IPS-15b (cell line): ENCODE measurements around the gene CENATAC.
"Not testable (repeated sequence)": the region's sequence is repeated elsewhere in the genome, so short reads cannot be mapped to it uniquely, and the experiment has no call there.

Source experiments
- H3K27me3 ChIP-seq: one replicate; pipeline ENCODE4 v1.6.1; 2013; ENCODE audit warnings: low read length; ENCODE audit not compliant: control insufficient read depth, insufficient read depth
- H3K36me3 ChIP-seq: one replicate; pipeline ENCODE4 v1.6.1; 2013; ENCODE audit warnings: low read length; ENCODE audit not compliant: control insufficient read depth, insufficient read depth
- H3K4me1 ChIP-seq: one replicate; pipeline ENCODE4 v1.6.1; 2013; ENCODE audit warnings: mild to moderate bottlenecking, low read length; ENCODE audit not compliant: control insufficient read depth, insufficient read depth
- H3K4me3 ChIP-seq: one replicate; pipeline ENCODE4 v1.5.1; 2013; ENCODE audit warnings: low read depth, low read length
- H3K9ac ChIP-seq: one replicate; pipeline ENCODE4 v1.6.1; 2013; ENCODE audit warnings: low read depth, mild to moderate bottlenecking, low read length
- H3K9me3 ChIP-seq: one replicate; pipeline ENCODE4 v1.6.1; 2013; ENCODE audit warnings: mild to moderate bottlenecking, low read length; ENCODE audit not compliant: control insufficient read depth, insufficient read depth

Gene CENATAC

DNA sequence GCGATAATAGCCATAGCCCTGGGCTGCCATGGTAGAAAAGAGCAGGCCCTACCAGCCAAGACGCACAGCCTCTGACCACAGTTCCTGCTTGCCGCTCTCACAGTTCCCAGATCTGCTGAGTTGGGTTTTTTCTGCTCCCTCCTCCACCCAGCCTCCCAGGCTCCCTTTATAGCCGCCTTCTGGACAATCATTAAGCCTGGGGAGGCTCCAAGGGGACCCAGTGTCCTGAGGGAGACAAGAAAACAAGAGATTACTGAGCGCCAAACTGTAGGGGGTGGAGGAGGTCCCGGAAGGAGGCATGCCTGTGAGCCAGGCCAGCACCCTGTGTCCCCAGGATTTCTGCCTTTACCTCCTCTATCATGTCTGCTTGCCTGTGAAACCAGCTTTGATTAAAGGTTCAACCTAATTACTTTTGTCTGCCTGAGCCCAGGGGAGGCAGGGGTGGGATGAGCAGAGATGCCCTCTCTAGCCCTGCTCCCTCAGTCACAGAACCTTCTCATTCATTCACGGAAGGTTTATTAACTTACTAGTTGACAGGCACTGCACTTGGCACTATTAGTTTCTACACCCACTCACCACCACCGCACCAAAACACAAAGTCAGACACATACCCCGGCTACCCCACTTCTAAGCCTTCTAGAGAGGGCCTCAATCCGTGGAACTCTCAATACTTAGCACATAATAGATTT is 31.5 kb downstream of the CENATAC start:
- Histone ChIP-seq H3K9ac (peak overlapping the region; percentile 84), H3K27me3 (no peaks in the 10 kb centered on the region), H3K36me3 (peaks cover 37% of the 10 kb centered on the region), H3K9me3 (no peaks in the 10 kb centered on the region), H3K4me3 (peak overlapping the region; percentile 94), H3K4me1 (peaks cover 12% of the 10 kb centered on the region)

DNA sequence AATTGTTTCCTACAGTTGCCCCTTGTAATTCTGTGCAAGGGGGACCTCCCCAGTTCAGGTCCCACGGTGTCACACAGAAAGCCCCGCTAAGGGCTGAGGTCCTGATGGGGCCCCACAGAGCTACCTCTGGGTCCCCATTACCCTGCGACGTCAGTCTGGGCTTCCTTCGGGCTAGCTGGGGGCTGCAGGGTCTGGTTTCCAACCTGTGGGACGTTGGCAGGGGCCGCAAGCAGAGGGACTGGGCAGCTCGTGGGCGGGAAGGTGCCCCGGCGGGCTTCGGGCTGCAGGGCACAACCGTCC is 32.0 kb downstream of the CENATAC start:
- peak overlapping the region; percentile 94 for H3K4me3 ChIP-seq
- H3K27me3 ChIP-seq = no peaks in the 10 kb centered on the region
- H3K9ac ChIP-seq = peak overlapping the region; percentile 84
- peaks cover 12% of the 10 kb centered on the region for H3K4me1 ChIP-seq
- H3K36me3 ChIP-seq = peaks cover 32% of the 10 kb centered on the region
- H3K9me3 ChIP-seq = no peaks in the 10 kb centered on the region

DNA sequence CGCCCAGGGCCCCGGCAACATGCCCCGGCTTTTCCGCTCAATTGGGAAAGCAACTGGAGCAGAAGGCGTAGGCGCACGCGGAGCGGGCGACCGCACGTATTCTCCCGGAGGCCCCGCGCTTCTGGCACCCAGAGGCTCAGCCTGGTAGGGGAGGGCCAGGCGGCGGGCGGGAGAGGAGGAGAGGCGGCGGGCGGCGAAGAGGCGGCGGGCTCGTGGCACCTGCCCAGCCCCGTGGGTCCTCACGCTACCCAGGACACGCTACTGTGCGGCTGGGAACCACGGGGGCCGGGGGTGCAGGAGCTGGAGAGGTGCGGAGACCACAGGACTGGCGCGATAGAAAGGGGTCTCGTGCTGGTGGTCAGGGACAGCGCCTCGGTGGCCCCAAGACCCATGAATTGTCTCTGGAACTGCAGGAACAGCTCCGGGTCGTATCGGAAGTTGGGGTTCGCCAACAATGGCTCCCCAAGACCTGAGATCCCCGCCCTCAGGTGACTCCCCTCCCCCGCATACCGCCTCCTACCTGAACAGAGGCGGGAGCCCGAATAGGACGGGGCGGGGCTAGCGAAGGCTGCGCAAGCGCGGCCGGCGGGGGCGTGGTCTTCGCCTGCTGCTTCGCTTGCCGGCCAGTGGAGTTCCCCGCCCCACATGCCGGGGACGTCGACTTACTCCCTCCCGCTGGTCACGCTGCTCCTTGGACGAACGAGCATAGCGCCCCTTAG is 32.5 kb downstream of the CENATAC start, which contains the start of gene SLC37A4:
Gene SLC37A4 (minus strand): TSS at position 549 of the 719 bp plus-strand sequence.
- Histone ChIP-seq H3K4me3 (peak within 1 kb of the TSS; percentile 94), H3K36me3 (peaks cover 30% of the 10 kb centered on the region), H3K27me3 (no peaks in the 10 kb centered on the region), H3K4me1 (peaks cover 12% of the 10 kb centered on the region), H3K9me3 (no peaks in the 10 kb centered on the region), H3K9ac (peak within 1 kb of the TSS; percentile 84)

DNA sequence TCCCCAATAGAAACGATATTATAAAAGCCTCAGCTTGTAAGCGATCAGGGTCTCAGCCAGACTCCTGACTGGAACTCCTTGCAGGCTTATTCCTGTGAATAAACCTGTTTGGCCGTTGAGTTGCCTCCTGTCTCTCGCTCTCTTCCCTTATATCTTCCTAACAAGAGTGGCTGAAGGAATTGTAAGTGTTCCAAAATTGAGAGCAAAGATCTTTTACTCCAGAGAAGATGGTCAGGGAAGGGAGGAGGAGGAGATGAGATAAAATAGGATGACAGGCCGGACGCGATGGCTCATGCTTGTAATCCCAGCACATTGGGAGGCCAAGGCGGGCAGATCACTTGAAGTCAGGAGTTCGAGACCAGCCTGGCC is 34.0 kb downstream of the CENATAC start:
- Histone ChIP-seq H3K9me3 (no peaks in the 10 kb centered on the region), H3K9ac (no peak overlapping the region), H3K4me1 (peaks cover 12% of the 10 kb centered on the region), H3K4me3 (no peak overlapping the region), H3K27me3 (no peaks in the 10 kb centered on the region), H3K36me3 (peaks cover 19% of the 10 kb centered on the region)

DNA sequence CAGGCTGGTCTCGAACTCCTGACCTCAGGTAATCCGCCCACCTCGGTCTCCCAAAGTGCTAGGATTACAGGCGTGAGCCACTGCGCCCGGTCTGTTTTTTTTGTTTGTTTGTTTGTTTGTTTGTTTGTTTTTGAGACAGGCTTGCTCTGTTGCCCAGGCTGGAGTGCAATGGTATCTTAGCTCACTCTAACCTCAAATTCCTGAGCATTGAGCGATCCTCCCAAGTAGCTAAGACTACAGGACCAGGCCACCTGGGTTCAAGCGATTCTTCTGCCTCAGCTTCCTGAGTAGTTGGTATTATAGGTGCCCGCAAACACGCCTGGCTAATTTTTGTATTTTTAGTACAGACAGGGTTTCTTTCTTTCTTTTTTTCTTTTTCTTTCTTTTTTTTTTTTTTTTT is 35.5 kb downstream of the CENATAC start:
- H3K36me3 ChIP-seq, H3K27me3 ChIP-seq, H3K9me3 ChIP-seq, H3K9ac ChIP-seq, H3K4me3 ChIP-seq: not testable (repeated sequence)
- peaks cover 12% of the 10 kb centered on the region for H3K4me1 ChIP-seq

DNA sequence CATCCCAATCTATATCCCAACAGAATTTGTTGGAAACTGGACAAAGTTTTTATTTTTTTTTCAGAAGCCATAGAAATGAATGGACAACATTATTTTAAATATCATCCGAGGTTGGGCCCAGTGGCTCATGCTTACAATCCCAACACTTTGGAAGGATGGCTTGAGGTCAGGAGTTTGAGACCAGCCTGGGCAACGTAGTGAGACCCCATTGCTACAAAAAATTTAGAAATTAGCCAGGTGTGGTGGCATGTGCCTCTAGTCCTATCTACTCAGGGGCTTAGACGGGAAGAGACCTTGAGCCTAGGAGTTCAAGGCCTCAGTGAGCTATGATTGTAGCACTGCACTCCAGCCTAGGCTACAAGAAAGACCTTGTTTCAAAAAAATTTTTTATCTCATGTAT is 36.9 kb downstream of the CENATAC start:
- Histone ChIP-seq H3K9me3 (no peaks in the 10 kb centered on the region), H3K4me1 (peaks cover 2% of the 10 kb centered on the region), H3K4me3 (no peak overlapping the region), H3K36me3 (no peaks in the 10 kb centered on the region), H3K27me3 (no peaks in the 10 kb centered on the region), H3K9ac (no peak overlapping the region)

DNA sequence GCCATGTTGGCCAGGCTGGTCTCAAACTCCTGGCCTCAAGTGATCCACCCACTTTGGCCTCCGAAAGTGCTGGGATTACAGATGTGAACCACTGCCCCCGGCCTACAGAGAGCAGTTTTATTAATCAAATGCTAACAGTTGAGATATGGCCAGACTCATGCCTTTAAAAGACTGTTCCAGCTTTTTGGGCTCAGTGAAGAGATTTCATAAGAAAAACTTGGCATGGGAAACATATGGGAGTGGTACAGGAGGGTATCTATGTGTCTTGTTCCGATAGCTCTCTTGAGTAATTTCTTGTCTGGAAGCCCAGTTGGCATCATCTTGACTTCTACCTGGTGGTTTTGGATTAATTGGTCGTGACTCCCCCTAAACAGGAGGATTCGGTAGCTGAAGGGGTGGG is 40.9 kb downstream of the CENATAC start:
- H3K4me3 ChIP-seq = no peak overlapping the region
- no peaks in the 10 kb centered on the region for H3K36me3 ChIP-seq
- no peaks in the 10 kb centered on the region for H3K27me3 ChIP-seq
- H3K9me3 ChIP-seq = no peaks in the 10 kb centered on the region
- peaks cover 2% of the 10 kb centered on the region for H3K4me1 ChIP-seq
- no peak overlapping the region for H3K9ac ChIP-seq

DNA sequence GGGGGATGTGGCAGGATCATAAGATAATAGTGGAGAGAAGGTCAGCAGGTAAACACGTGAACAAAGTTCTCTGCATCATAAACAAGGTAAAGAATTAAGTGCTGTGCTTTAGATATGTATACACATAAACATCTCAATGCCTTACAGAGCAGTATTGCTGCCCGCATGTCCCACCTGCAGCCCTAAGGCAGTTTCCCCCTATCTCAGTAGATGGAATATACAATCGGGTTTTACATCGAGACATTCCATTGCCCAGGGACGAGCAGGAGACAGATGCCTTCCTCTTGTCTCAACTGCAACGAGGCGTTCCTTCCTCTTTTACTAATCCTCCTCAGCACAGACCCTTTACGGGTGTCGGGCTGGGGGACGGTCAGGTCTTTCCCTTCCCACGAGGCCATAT is 41.5 kb downstream of the CENATAC start:
- H3K27me3 ChIP-seq, H3K4me3 ChIP-seq, H3K36me3 ChIP-seq, H3K9me3 ChIP-seq, H3K9ac ChIP-seq, H3K4me1 ChIP-seq: not testable (repeated sequence)

DNA sequence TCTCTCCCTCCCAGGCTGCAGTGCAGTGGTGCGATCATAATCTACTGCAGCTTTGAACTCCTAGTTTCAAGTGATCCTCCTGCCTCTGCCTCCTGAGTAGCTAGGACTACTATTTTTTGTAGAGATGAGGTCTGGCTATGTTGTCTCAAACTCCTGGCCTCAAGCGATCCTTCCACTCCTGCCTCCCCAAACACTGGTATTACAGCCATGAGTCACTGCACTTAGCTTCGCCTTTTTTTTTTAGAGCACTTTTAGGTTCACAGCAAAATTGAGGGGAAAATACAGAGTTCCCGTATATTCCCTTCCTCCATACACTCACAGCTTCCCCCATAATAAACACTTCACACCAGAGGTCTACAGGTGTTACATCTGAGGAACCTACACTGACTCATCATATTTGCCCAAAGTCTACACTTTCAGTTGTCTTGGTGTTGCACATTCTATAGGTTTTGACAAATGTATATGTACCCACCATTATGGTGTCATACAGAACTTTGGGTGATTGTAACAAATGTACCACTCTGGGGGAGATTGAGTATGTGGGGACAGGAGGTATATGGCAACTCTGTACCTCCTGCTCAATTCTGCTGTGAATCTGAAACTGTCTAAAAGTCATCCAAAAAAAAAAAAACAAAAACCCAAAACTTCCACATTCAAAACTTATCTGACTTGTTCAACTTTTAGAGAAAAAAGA is 44.0 kb downstream of the CENATAC start:
- no peak overlapping the region for H3K4me3 ChIP-seq
- H3K9me3 ChIP-seq = no peaks in the 10 kb centered on the region
- H3K9ac ChIP-seq = peak overlapping the region; percentile 24

DNA sequence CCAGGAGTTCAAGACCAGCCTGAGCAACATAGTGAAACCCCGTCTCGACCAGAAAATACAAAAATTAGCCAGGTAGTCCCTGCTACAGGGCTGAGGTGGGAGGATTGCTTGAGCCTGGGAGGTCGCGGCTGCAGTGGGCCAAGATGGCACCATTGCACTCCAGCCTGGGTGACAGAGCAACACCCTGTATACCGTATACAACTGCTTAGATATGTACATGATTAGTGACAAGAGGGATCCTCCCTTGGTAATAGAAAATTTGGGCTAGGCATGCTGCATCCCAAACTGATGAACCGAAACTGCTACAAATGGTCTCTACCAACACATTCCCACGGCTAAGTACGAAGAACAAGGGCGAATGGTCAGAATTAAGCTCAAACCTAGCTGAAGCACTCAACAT is 45.0 kb downstream of the CENATAC start:
- peaks cover 9% of the 10 kb centered on the region for H3K4me1 ChIP-seq
- no peak overlapping the region for H3K9ac ChIP-seq
- no peak overlapping the region for H3K4me3 ChIP-seq
- peaks cover 19% of the 10 kb centered on the region for H3K36me3 ChIP-seq
- no peaks in the 10 kb centered on the region for H3K27me3 ChIP-seq
- H3K9me3 ChIP-seq = no peaks in the 10 kb centered on the region

More for the DNA sequence above, 44.0 kb downstream of the CENATAC start:
- H3K27me3 ChIP-seq = no peaks in the 10 kb centered on the region
- H3K36me3 ChIP-seq = peaks cover 10% of the 10 kb centered on the region
- H3K4me1 ChIP-seq = peaks cover 9% of the 10 kb centered on the region

DNA sequence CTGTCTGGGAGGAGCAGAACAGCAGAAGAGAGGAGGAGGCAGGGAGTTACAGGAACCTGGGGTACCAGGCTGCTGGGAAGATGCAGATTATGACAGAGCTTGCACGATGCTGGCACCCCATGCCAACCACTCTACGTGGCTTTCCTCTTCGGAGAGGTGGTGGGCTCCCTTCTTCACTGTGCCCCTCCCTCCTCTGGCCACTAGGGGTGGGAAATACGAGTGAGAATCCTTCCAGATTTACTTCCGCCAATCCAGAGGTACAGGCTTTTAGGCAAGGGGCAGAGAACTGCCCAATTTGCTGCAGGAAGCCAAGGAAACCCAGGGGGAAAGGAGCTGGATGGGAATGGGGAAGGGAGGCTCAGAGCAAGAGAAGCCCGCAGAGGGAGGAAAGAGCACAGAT is 46.8 kb downstream of the CENATAC start:
- Histone ChIP-seq H3K27me3 (no peaks in the 10 kb centered on the region), H3K36me3 (peaks cover 37% of the 10 kb centered on the region), H3K9me3 (no peaks in the 10 kb centered on the region), H3K9ac (no peak overlapping the region), H3K4me3 (peak overlapping the region; percentile 18), H3K4me1 (peaks cover 9% of the 10 kb centered on the region)

DNA sequence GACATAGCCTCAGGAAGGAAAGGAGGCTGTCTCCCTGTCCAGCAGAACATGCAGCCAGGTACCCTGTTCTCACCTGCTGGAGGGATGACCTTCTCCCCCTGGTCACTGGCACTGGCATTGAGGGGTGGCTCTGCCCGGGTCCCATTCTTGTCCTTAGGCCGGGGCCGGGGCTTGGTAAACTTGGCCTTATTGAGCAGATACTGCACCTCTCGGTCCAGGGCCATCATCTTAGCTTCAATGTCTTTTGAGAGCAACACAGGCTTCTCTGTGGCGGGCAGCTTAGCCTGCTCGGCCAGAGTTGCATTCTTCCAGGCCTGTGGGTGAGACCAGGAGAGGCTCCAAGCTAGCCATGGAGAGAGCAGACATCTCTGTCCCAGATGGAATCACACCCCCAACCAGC is 48.6 kb downstream of the CENATAC start:
- H3K4me3 ChIP-seq = no peak overlapping the region
- no peak overlapping the region for H3K9ac ChIP-seq
- no peaks in the 10 kb centered on the region for H3K27me3 ChIP-seq
- peaks cover 7% of the 10 kb centered on the region for H3K4me1 ChIP-seq
- H3K36me3 ChIP-seq = peaks cover 50% of the 10 kb centered on the region
- H3K9me3 ChIP-seq = no peaks in the 10 kb centered on the region
